ENCODE data around the gene BEST1. TPM values are rescaled to one million over a fixed set of nuclear protein-coding genes. Genes with fewer than 3 reads are reported as not detected.

BEST1 gene
- total RNA-seq, 4 donors from 2014 or later = 3.0 to 4.0 (median 3.4) TPM

DNA sequence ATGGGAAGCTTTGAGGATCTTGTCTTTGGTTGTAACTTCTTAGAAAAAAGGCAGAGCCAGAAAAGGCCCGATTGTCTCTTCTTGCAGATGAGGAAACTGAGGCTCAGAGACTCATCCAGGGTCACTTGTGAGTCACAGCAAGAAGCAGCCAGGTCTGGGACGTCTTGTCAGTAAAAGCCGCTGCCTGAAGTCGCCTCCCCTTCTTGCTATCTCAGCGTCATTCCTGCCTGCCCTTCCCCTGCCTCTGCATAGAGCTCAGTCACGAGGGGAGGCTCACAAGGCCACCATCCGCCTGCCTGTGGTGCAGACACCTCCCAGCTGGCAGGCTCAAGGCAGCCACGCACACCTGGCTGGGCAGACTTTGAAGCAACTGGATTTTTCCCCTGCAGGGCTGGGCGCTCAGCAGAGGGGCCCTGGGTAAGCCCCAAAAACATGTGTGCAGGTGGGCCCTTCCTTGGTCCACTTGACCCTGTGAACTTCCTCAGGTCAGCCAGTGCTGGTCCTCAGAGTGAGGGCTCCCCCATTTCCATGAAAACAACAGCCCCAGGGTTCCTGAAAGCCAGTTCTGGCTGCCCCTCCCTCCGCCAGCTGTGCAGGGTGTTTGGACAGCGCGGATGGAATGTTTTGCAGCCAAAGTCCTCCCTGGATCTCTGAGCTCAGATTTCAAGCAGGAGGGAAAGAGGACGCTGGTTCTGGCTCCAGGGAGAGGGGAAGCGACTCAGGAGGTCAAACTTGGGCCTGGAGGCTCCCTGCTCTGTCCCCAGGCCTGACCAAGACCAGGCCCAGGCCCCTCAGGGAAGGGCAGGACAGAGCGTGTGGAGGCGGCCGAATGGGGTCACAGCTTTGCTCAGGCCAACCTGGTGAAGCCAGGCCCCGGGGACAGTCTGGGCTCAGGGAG lies 26.7 kb upstream of the BEST1 start:
- peak; percentile 85 for ATAC-seq
- peaks cover 24% of the 10 kb centered on the region for H3K27me3 ChIP-seq
- H3K9me3 ChIP-seq = no peaks in the 10 kb centered on the region
- no peak for TF ChIP-seq POLR2A (IDR thresholded peaks at IDR 0.05)
- TF ChIP-seq EP300 (IDR thresholded peaks at IDR 0.05) = no peak
- TF ChIP-seq, protein P1, sequence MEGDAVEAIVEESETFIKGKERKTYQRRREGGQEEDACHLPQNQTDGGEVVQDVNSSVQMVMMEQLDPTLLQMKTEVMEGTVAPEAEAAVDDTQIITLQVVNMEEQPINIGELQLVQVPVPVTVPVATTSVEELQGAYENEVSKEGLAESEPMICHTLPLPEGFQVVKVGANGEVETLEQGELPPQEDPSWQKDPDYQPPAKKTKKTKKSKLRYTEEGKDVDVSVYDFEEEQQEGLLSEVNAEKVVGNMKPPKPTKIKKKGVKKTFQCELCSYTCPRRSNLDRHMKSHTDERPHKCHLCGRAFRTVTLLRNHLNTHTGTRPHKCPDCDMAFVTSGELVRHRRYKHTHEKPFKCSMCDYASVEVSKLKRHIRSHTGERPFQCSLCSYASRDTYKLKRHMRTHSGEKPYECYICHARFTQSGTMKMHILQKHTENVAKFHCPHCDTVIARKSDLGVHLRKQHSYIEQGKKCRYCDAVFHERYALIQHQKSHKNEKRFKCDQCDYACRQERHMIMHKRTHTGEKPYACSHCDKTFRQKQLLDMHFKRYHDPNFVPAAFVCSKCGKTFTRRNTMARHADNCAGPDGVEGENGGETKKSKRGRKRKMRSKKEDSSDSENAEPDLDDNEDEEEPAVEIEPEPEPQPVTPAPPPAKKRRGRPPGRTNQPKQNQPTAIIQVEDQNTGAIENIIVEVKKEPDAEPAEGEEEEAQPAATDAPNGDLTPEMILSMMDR (IDR thresholded peaks at IDR 0.05) = no peak
- TF ChIP-seq POLR2AphosphoS5 (IDR thresholded peaks at IDR 0.05) = peak; percentile 11
- 60 to 70% methylated on average over 1 to 8 of the region's 18 CpGs for WGBS, 2 donors (ENCODE audit: low coverage in 1 of 2)
- no peaks in the 10 kb centered on the region for H3K36me3 ChIP-seq
- H3K27ac ChIP-seq = peak overlapping the region; percentile 37 to 88 (median 83)
- H3K4me1 ChIP-seq = peaks cover 0 to 56% (median 29%) of the 10 kb centered on the region in 3 donors
- no peak overlapping the region for H3K4me3 ChIP-seq

DNA sequence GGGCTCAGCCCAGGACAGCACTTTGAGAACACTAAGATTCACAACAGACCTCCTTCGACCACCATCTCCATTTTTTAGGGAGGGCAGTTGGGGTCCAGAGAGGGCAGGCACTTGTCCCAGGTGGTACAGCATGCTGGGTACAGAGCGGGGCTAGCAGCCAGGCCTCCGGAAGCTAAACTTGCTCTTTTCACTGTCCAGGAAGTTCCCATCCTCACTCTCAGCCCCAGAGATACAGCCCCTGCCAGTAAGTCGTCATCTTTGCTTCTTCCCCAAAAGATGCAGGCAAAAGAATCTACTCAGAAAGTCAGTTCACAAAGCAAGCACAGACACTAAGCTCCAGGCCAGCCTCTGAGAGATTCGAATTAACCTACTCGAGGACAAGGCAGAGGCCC lies 26.1 kb upstream of the BEST1 start:
- Histone ChIP-seq H3K27ac (peak overlapping the region; percentile 30 to 88 (median 83)), H3K27me3 (peaks cover 24% of the 10 kb centered on the region), H3K36me3 (no peaks in the 10 kb centered on the region), H3K4me3 (no peak overlapping the region), H3K9me3 (no peaks in the 10 kb centered on the region), H3K4me1 (peaks cover 0 to 49% (median 23%) of the 10 kb centered on the region in 3 donors)
- no peak for ATAC-seq
- no peak for TF ChIP-seq POLR2AphosphoS5 (IDR thresholded peaks at IDR 0.05)
- no peak for TF ChIP-seq POLR2A (IDR thresholded peaks at IDR 0.05)
- TF ChIP-seq EP300 (IDR thresholded peaks at IDR 0.05) = no peak
- TF ChIP-seq, protein P1 (IDR thresholded peaks at IDR 0.05) = no peak
- 26 to 100% methylated on average over 1 to 3 of the region's 6 CpGs for WGBS, 2 donors (ENCODE audit: low coverage in 1 of 2)

DNA sequence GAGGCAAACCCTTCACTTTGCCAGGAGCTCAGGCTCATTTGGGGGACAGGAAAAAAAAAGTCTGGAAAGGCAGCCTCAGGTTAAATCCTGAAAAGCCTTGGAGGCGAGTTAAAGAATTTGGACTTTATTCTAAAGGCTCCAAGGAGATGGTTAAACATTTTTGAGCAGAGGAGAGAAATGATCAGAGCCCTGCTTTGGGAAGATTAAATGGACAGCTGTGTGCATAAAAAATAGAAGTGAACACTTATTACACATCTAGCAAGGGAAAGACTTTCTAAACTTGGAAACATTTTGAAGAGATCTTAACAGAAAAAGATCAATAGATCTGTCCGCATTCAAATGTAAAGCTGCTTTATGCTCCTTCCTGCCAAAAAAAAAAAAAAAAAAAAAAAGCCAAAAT lies 24.4 kb upstream of the BEST1 start:
- Histone ChIP-seq H3K4me3 (no peak overlapping the region), H3K27ac (no peak overlapping the region)
- 85% methylated on average over 2 of the region's 2 CpGs; no CpG with 5 or more reads in 1 of the 2 donors for whole genome bisulfite sequencing, 2 donors (ENCODE audit: low coverage in 1 of 2)

DNA sequence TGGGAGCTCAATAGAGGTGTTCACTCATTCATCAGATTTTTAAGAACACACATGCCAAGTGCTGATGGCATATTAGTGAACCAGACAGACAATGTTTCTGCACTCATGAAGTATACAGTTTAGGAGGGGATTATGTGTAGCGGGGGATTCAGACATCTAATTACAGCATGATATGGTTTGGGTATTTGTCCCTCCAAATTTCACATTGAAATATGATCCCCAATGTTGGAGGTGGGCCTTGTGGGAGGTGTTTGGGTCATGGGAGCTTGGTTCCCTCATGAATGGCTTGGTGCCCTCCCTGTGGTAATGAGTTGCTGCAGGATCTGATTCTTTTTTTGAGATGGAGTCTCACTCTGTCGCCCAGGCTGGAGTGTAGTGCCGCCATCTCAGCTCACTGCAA lies 23.9 kb upstream of the BEST1 start:
- no peaks in the 10 kb centered on the region for H3K36me3 ChIP-seq
- H3K4me1 ChIP-seq = peaks cover 0 to 34% (median 17%) of the 10 kb centered on the region in 3 donors
- no peak for TF ChIP-seq POLR2A (IDR thresholded peaks at IDR 0.05)
- TF ChIP-seq EP300 (IDR thresholded peaks at IDR 0.05) = no peak
- no peak for TF ChIP-seq POLR2AphosphoS5 (IDR thresholded peaks at IDR 0.05)
- TF ChIP-seq, protein P1 (IDR thresholded peaks at IDR 0.05) = no peak
- ATAC-seq = no peak
- no peaks in the 10 kb centered on the region for H3K9me3 ChIP-seq
- no peak overlapping the region for H3K4me3 ChIP-seq
- 77% methylated on average over 3 of the region's 3 CpGs; no CpG with 5 or more reads in 1 of the 2 donors for WGBS, 2 donors (ENCODE audit: low coverage in 1 of 2)
- peaks cover 2% of the 10 kb centered on the region for H3K27me3 ChIP-seq
- no peak overlapping the region for H3K27ac ChIP-seq

More for the DNA sequence above, 24.4 kb upstream of the BEST1 start:
- Histone ChIP-seq H3K9me3 (no peaks in the 10 kb centered on the region), H3K4me1 (peaks cover 0 to 37% (median 17%) of the 10 kb centered on the region in 3 donors), H3K27me3 (peaks cover 7% of the 10 kb centered on the region), H3K36me3 (no peaks in the 10 kb centered on the region)
- no peak for ATAC-seq
- TF ChIP-seq POLR2A (IDR thresholded peaks at IDR 0.05) (no peak), POLR2AphosphoS5 (IDR thresholded peaks at IDR 0.05) (no peak), EP300 (IDR thresholded peaks at IDR 0.05) (no peak)
- TF ChIP-seq, protein P1 (IDR thresholded peaks at IDR 0.05) = no peak

Data from gastroesophageal sphincter (tissue), 4 donors.